ES-I3 (cell line): ENCODE data around the gene PNMA6E.

Source experiments
- H3K36me3 ChIP-seq: 2 replicates; pipeline ENCODE4 v1.6.1; 2013; ENCODE audit warnings: mild to moderate bottlenecking, low read length, control low read depth, moderate library complexity; ENCODE audit not compliant: insufficient read depth
- H3K4me1 ChIP-seq: 2 replicates; pipeline ENCODE4 v1.6.1; 2013; ENCODE audit warnings: mild to moderate bottlenecking, control low read depth, low read length; ENCODE audit not compliant: insufficient read depth
- H3K9ac ChIP-seq: 2 replicates; pipeline ENCODE4 v1.6.1; 2013; ENCODE audit warnings: low read depth, mild to moderate bottlenecking, low read length, moderate library complexity
- H3K9me3 ChIP-seq: 2 replicates; pipeline ENCODE4 v1.6.1; 2013; ENCODE audit warnings: mild to moderate bottlenecking, low read length, moderate library complexity; ENCODE audit not compliant: control insufficient read depth, insufficient read depth

Gene PNMA6E

DNA sequence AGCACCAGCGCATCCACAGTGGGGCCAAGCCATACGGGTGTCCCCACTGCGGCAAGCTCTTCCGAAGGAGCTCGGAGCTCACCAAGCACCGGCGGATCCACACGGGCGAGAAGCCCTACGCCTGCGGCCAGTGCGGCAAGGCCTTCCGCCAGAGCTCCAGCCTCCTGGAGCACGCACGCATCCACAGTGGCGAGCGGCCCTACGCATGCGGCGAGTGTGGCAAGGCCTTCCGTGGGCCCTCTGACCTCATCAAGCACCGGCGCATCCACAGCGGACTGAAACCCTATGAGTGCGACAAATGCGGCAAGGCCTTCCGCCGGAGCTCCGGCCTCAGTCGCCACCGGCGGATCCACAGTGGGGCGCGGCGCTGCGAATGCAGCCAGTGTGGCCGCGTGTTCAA is 53.6 kb downstream of the PNMA6E start:
- Histone ChIP-seq H3K4me1 (no peaks in the 10 kb centered on the region), H3K36me3 (peaks cover 5% of the 10 kb centered on the region), H3K9ac (no peak overlapping the region), H3K9me3 (no peaks in the 10 kb centered on the region)
